PC-3 (cell line): ENCODE results near the gene CIITA. TPM values are rescaled to one million over a fixed set of nuclear protein-coding genes. Genes with fewer than 3 reads are reported as not detected.

ENCODE experiments used
- ATAC-seq: fragments of 200-7000 bp; cut with Tn5 transposase; 2 replicates; pipeline ENCODE4 v1.9.1; 2020; ENCODE audit warnings: mild to moderate bottlenecking, moderate library complexity
- BruUV-seq: library from RNA; stranded (reverse); fragments of 400-500 nt; replicated peaks from 2 replicates; lab custom pipeline; 2021; lab: Mats Ljungman, UMichigan
- CTCF ChIA-PET: fragments of 300-600 bp; sonication (Branson Sonifier 250); formaldehyde crosslinking; loops from one replicate; lab custom pipeline; 2022; ENCODE audit warnings: antibody characterized with exemption; lab: Charles Lee
- POLR2A ChIA-PET: fragments of 300-600 bp; sonication (Branson Sonifier 250); formaldehyde crosslinking; loops from one replicate; lab custom pipeline; 2022; ENCODE audit warnings: antibody characterized with exemption; ENCODE audit not compliant: unreplicated experiment; lab: Charles Lee
- DNase-seq: peaks from one replicate; pipeline ENCODE4 v3.0.0-alpha.2; 2015
- H2AFZ ChIP-seq: fragments of 300-600 bp; sonication (generic); 2 replicates; pipeline ENCODE4 v1.6.0; 2016; ENCODE audit warnings: antibody characterized with exemption, low read length
- H3F3A ChIP-seq: fragments of 300-600 bp; sonication (generic); one replicate; pipeline ENCODE4 v1.6.0; 2017; ENCODE audit warnings: antibody characterized with exemption, low read length, control low read depth, mild to moderate bottlenecking; ENCODE audit not compliant: unreplicated experiment
- H3K27ac ChIP-seq: fragments of 300-600 bp; sonication (generic); 2 replicates; pipeline ENCODE4 v1.5.1; 2016; ENCODE audit warnings: mild to moderate bottlenecking, low read length
- H3K27me3 ChIP-seq: fragments of 300-600 bp; sonication (generic); 2 replicates; pipeline ENCODE4 v1.6.1; 2016; ENCODE audit warnings: low read length, mixed read lengths
- H3K36me3 ChIP-seq: fragments of 300-600 bp; sonication (generic); 2 replicates; pipeline ENCODE4 v1.6.1; 2016; ENCODE audit warnings: low read depth, mixed run types, low read length, mixed read lengths
- H3K4me1 ChIP-seq: fragments of 300-600 bp; sonication (generic); 2 replicates; pipeline ENCODE4 v1.5.1; 2016; ENCODE audit warnings: low read length; ENCODE audit not compliant: insufficient read depth
- H3K4me2 ChIP-seq: fragments of 300-600 bp; sonication (generic); 2 replicates; pipeline ENCODE4 v1.6.0; 2016; ENCODE audit warnings: low read length
- H3K4me3 ChIP-seq: fragments of 300-600 bp; sonication (generic); 2 replicates; pipeline ENCODE4 v1.5.1; 2016; ENCODE audit warnings: mild to moderate bottlenecking, low read length, mixed read lengths
- H3K79me2 ChIP-seq: fragments of 300-600 bp; sonication (generic); 2 replicates; pipeline ENCODE4 v1.6.1; 2017; ENCODE audit warnings: low read length, mixed read lengths
- H3K9ac ChIP-seq: fragments of 300-600 bp; sonication (generic); 2 replicates; pipeline ENCODE4 v1.6.0; 2016; ENCODE audit warnings: mild to moderate bottlenecking, low read length
- H3K9me2 ChIP-seq: fragments of 300-600 bp; sonication (generic); replicated peaks from 2 replicates; pipeline ENCODE4 v1.6.1; 2016; ENCODE audit warnings: mixed run types, low read length, mixed read lengths
- H3K9me3 ChIP-seq: fragments of 300-600 bp; sonication (generic); 2 replicates; pipeline ENCODE4 v1.6.1; 2016; ENCODE audit warnings: low read length, mixed read lengths
- H4K20me1 ChIP-seq: fragments of 300-600 bp; sonication (generic); 2 replicates; pipeline ENCODE4 v1.6.1; 2016; ENCODE audit warnings: low read length, mixed read lengths
- CTCF ChIP-seq: fragments of 300-600 bp; sonication (generic); conservative IDR thresholded peaks from 2 replicates; pipeline ENCODE4 v1.5.1; 2017; ENCODE audit warnings: antibody characterized with exemption, low read depth, mild to moderate bottlenecking, low read length
- EZH2 ChIP-seq: fragments of 300-600 bp; sonication (generic); IDR thresholded peaks from one replicate; pipeline ENCODE4 v1.6.1; 2017; ENCODE audit warnings: antibody characterized with exemption, mild to moderate bottlenecking, low read length; ENCODE audit not compliant: unreplicated experiment
- EZH2phosphoT487 ChIP-seq: fragments of 300-600 bp; sonication (generic); IDR thresholded peaks from 2 replicates; pipeline ENCODE4 v1.6.1; 2018; ENCODE audit warnings: mild to moderate bottlenecking, antibody characterized with exemption, low read length, borderline replicate concordance
- intact Hi-C: fragments of 100-400 bp; cut with micrococcal nuclease; formaldehyde crosslinking; loops from 2 replicates; pipeline ENCODE4 v1.9.0; 2023
- total RNA-seq: library from RNA; depleted of rRNA; stranded (reverse); fragments of >200 nt; gene quantifications from 2 replicates; pipeline ENCODE4 v1.2.3, GENCODE V29; 2014

The CIITA gene
- total RNA-seq, 1 experiment from 2014 or later, result not detected

GRCh38 chr16:10895053-10895946 lies 18.3 kb downstream of the CIITA start:
- Histone ChIP-seq H3K27me3 (no peaks in the 10 kb centered on the region), H3K9me2 (no peaks in the 10 kb centered on the region), H3F3A (no peaks in the 10 kb centered on the region), H4K20me1 (no peaks in the 10 kb centered on the region), H3K36me3 (no peaks in the 10 kb centered on the region), H2AFZ (no peak overlapping the region), H3K9ac (no peak overlapping the region), H3K4me1 (no peaks in the 10 kb centered on the region), H3K4me3 (no peak overlapping the region), H3K79me2 (no peaks in the 10 kb centered on the region), H3K4me2 (no peak overlapping the region), H3K27ac (no peak overlapping the region), H3K9me3 (no peaks in the 10 kb centered on the region)
- no TSS peak for BruUV-seq
- DNase-seq (peak; percentile 51), ATAC-seq (no peak)
- TF ChIP-seq EZH2, result no peak
- no peak for TF ChIP-seq EZH2phosphoT487
- TF ChIP-seq CTCF, result no peak
- CTCF ChIA-PET, result no interaction called here
- POLR2A ChIA-PET, result no interaction called here
- intact Hi-C loops, result no loop called here

- ATAC-seq, result no peak
- TF ChIP-seq EZH2, result no peak
- TF ChIP-seq CTCF, result no peak
- no peaks in the 10 kb centered on the region for H3K36me3 ChIP-seq
- H3K4me3 ChIP-seq, result no peak overlapping the region
- no peaks in the 10 kb centered on the region for H3K4me1 ChIP-seq
- no peak overlapping the region for H3K9ac ChIP-seq
- no peak overlapping the region for H2AFZ ChIP-seq
- no peaks in the 10 kb centered on the region for H4K20me1 ChIP-seq
- no peaks in the 10 kb centered on the region for H3K9me3 ChIP-seq
- POLR2A ChIA-PET, result no interaction called here
- H3K4me2 ChIP-seq, result no peak overlapping the region
- H3K9me2 ChIP-seq, result no peaks in the 10 kb centered on the region
- intact Hi-C loops, result no loop called here
- H3K79me2 ChIP-seq, result no peaks in the 10 kb centered on the region
- no TSS peak for BruUV-seq
- H3F3A ChIP-seq, result no peaks in the 10 kb centered on the region
- no peaks in the 10 kb centered on the region for H3K27me3 ChIP-seq
- no peak for DNase-seq
- CTCF ChIA-PET, result no interaction called here
- H3K27ac ChIP-seq, result no peak overlapping the region
Measured at GRCh38 chr16:10896165-10896564, 19.2 kb downstream of the CIITA start.

- no peak overlapping the region for H2AFZ ChIP-seq
- no peaks in the 10 kb centered on the region for H3K9me3 ChIP-seq
- CTCF ChIA-PET, result no interaction called here
- intact Hi-C loops, result no loop called here
- no peaks in the 10 kb centered on the region for H3K4me1 ChIP-seq
- H3K36me3 ChIP-seq, result no peaks in the 10 kb centered on the region
- POLR2A ChIA-PET, result no interaction called here
- no peaks in the 10 kb centered on the region for H4K20me1 ChIP-seq
- ATAC-seq (no peak), DNase-seq (no peak)
- no peaks in the 10 kb centered on the region for H3K9me2 ChIP-seq
- no peaks in the 10 kb centered on the region for H3F3A ChIP-seq
- no TSS peak for BruUV-seq
- no peak overlapping the region for H3K9ac ChIP-seq
- no peak overlapping the region for H3K4me3 ChIP-seq
- no peak overlapping the region for H3K4me2 ChIP-seq
- no peaks in the 10 kb centered on the region for H3K27me3 ChIP-seq
- no peak overlapping the region for H3K27ac ChIP-seq
- no peaks in the 10 kb centered on the region for H3K79me2 ChIP-seq
- TF ChIP-seq EZH2phosphoT487 (no peak), CTCF (no peak), EZH2 (no peak)
Measured at GRCh38 chr16:10896723-10897122, 19.7 kb downstream of the CIITA start.
